Melanocyte of skin (primary cell): ENCODE measurements around the gene MS4A4A. TPM values are rescaled to one million over a fixed set of nuclear protein-coding genes. Genes with fewer than 3 reads are reported as not detected.

Experiments
- total RNA-seq, 2 donors: library from RNA; depleted of rRNA; stranded (reverse); fragments of >200 nt; gene quantifications; 2 replicates each; pipeline ENCODE4 v1.2.3, GENCODE V29; 2012

The MS4A4A gene
- not detected for total RNA-seq

DNA sequence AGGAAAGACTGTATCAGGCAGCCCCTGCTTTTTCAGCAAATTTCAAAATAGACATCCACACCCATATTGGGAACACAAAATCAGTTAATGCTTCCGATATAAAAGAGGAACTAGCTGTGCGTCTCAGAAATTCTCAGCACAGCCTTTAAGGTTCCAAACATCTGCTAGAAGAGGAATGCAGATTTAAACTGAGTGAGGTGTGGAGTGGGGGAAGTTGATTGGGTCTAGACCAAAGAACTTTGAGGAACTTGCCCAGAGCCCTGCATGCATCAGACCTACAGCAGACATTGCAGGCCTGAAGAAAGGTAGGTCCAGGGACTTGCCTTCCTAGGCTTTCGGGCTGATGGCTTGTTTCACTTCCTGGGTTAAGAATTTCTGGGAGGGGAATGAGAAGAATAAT lies at the start of gene MS4A4A:
TSS of gene MS4A4A (plus strand) at position 255 of the 400 bp plus-strand sequence. CDS start at position 265, 10 bp downstream.

DNA sequence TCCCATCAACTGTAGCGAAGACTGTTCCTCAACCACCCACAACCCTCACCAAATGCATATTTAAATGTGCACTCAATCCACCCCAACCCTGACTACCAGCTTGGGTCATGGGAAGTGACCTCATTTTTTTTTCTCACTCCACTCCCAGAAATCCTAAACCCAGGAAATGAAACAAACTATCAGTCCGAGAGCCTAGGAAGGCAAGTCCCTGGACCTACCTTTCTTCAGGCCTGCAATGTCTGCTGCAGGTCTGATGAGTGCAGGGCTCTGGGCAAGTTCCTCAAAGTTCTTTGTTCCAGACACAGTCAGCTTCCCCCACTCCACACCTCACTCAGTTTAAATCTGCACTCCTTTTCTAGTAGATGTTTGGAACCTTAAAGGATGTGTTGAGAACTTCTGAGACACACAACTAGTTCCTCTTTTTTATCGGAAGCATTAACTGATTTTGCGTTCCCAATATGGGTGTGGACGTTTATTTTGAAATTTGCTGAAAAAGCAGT lies 37.7 kb upstream of the MS4A4A start, which contains the start of gene MS4A4E:
TSS of gene MS4A4E (minus strand) at position 398 of the 500 bp plus-strand sequence. CDS start 13,082 bp downstream, outside the sequence.

DNA sequence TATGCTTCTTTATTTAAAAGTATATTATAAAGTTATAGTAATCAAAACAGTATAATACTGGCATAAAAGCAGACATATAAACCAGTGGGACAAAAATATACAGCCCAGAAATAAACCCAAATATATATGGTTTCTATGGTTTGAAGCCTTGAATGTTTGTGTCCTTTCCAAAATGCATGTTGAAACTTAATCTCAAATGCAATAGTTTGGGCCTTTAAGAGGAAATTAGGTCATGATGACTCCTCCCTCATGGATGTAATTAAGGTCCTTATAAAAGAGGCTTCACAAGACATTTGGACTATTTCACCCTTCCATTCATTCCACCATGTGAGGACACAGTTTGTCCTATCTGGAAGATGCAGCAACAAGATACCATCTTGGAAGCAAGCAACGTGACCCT lies 46.5 kb downstream of the MS4A4A start, which contains the start of gene MS4A6E:
TSS of gene MS4A6E (plus strand) at position 301 of the 400 bp plus-strand sequence. CDS start 7,641 bp downstream, outside the sequence.

Other genes starting within 250 kb of the MS4A4A start
- gene OOSP2, start 240.3 kb upstream of the MS4A4A start, total RNA-seq, result not detected
- gene MS4A3, start 224.0 kb upstream of the MS4A4A start, total RNA-seq, result not detected
- gene MS4A2, start 192.0 kb upstream of the MS4A4A start, total RNA-seq, result not detected
- gene MS4A6A, start 97.6 kb upstream of the MS4A4A start, total RNA-seq, result not detected
- gene MS4A4E, start 37.5 kb upstream of the MS4A4A start, total RNA-seq, result not detected
- gene MS4A6E, start 46.6 kb downstream of the MS4A4A start, total RNA-seq, result not detected
- 1 to 10 TPM in 1 of 2 donors, under 1 TPM in 1; under 0.01 to 1.0 TPM for gene MS4A7, start 97.9 kb downstream of the MS4A4A start, total RNA-seq
- gene MS4A14, start 115.8 kb downstream of the MS4A4A start, total RNA-seq, result not detected
- not detected for gene MS4A5, start 148.9 kb downstream of the MS4A4A start, total RNA-seq
- not detected for gene MS4A1, start 175.2 kb downstream of the MS4A4A start, total RNA-seq
- gene MS4A12, start 212.1 kb downstream of the MS4A4A start, total RNA-seq, result under 1 TPM in 1 of 2 donors, not detected in 1; 0.34 TPM
- gene MS4A13, start 234.7 kb downstream of the MS4A4A start, total RNA-seq, result not detected